ENCODE measurements around the gene ABCA2.

- TF ChIP-seq POLR2AphosphoS5 (IDR thresholded peaks at IDR 0.05) (no peak), POLR2A (IDR thresholded peaks at IDR 0.05) (no peak)
Measured at GRCh38 chr9:137064880-137065164, 36.8 kb upstream of the ABCA2 start.

Data from breast epithelium (tissue), 3 donors.